Left ventricle myocardium inferior (tissue), 1 donor: ENCODE measurements around the gene SH3TC2. TPM values are rescaled to one million over a fixed set of nuclear protein-coding genes. Genes with fewer than 3 reads are reported as not detected.

Experiments
- DNase-seq: peaks from one replicate; pipeline ENCODE4 v3.0.0-alpha.2; 2020
- H3K27ac ChIP-seq: fragments of 200-600 bp; replicated peaks from 2 replicates; pipeline ENCODE4 v1.8.0; 2021
- H3K27me3 ChIP-seq: fragments of 200-600 bp; 2 replicates; pipeline ENCODE4 v1.8.0; 2021; ENCODE audit warnings: low read depth
- H3K36me3 ChIP-seq: fragments of 200-600 bp; 2 replicates; pipeline ENCODE4 v1.8.0; 2021
- H3K4me1 ChIP-seq: fragments of 200-600 bp; 2 replicates; pipeline ENCODE4 v1.8.0; 2021
- H3K4me3 ChIP-seq: fragments of 200-600 bp; 2 replicates; pipeline ENCODE4 v1.8.0; 2021; ENCODE audit warnings: mild to moderate bottlenecking, moderate library complexity
- H3K9me3 ChIP-seq: fragments of 200-600 bp; replicated peaks from 2 replicates; pipeline ENCODE4 v1.8.0; 2021
- intact Hi-C: fragments of 100-400 bp; cut with micrococcal nuclease; formaldehyde crosslinking; loops from one replicate; pipeline ENCODE4 v1.11.0; 2022
- total RNA-seq: library from RNA; stranded (reverse); fragmentation: NEBNext Ultra II Directional; extraction: Animal tissue kit (Norgen Biotek cat#: 25700); gene quantifications from one replicate; pipeline ENCODE4 v1.2.1, GENCODE V29; 2021
- TF ChIP-seq, protein P1 (sequence below): fragments of 200-600 bp; IDR thresholded peaks from 2 replicates; pipeline ENCODE4 v1.8.0; 2021; ENCODE audit warnings: antibody characterized with exemption, mild to moderate bottlenecking, borderline replicate concordance
- donor health status: DM: no; HTN: yes; CAD: no; lungs with severe emphysema.

SH3TC2 gene
- total RNA-seq, 1 donor from 2014 or later: 9.4 TPM

GRCh38 chr5:149039506-149039905, 23.4 kb downstream of the SH3TC2 start:
- Histone ChIP-seq H3K36me3 (peaks cover 17% of the 10 kb centered on the region), H3K27me3 (no peaks in the 10 kb centered on the region), H3K4me1 (peaks cover 53% of the 10 kb centered on the region), H3K9me3 (no peaks in the 10 kb centered on the region), H3K27ac (peak overlapping the region; percentile 75), H3K4me3 (no peak overlapping the region)
- TF ChIP-seq, protein P1, sequence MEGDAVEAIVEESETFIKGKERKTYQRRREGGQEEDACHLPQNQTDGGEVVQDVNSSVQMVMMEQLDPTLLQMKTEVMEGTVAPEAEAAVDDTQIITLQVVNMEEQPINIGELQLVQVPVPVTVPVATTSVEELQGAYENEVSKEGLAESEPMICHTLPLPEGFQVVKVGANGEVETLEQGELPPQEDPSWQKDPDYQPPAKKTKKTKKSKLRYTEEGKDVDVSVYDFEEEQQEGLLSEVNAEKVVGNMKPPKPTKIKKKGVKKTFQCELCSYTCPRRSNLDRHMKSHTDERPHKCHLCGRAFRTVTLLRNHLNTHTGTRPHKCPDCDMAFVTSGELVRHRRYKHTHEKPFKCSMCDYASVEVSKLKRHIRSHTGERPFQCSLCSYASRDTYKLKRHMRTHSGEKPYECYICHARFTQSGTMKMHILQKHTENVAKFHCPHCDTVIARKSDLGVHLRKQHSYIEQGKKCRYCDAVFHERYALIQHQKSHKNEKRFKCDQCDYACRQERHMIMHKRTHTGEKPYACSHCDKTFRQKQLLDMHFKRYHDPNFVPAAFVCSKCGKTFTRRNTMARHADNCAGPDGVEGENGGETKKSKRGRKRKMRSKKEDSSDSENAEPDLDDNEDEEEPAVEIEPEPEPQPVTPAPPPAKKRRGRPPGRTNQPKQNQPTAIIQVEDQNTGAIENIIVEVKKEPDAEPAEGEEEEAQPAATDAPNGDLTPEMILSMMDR: no peak
- intact Hi-C loops: no loop called here
- DNase-seq: no peak

DNA sequence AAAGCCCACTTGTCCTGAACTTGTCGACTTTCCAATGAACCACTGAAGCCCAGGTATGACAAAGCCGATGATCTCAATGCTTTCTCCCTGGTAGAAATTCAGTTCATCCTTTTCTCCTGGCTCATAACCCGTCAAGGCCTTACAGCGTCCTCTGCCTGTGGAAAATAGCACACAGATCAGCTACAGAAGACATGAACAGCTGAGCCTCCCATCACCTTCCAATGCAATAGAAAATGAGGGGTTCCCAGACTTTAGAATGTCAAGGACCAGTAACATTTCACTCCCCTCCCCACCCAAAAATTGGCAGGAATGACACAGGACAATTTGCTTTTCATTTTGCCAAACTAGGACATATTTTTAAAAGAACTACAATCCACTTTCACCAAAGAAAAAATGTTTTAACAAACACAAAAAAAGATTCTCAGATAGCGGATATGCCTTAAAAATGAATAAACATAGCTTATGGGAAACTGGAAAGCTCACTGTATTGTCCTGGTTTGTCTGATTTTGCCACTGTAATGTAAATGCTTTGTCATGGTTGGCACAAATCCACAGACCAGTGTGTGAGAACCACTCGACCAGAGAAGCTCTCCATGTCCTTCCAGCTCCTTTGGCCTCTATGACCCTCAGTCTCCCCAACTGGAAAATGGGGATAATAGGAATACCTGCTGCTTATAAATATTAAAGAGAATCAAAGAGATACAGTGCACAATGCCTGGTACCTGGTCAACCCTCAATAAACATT, 24.4 kb downstream of the SH3TC2 start:
- no peak overlapping the region for H3K4me3 ChIP-seq
- TF ChIP-seq, protein P1: no peak
- no peak overlapping the region for H3K27ac ChIP-seq
- H3K36me3 ChIP-seq: peaks cover 17% of the 10 kb centered on the region
- peaks cover 53% of the 10 kb centered on the region for H3K4me1 ChIP-seq
- intact Hi-C loops: no loop called here
- H3K9me3 ChIP-seq: no peaks in the 10 kb centered on the region
- no peaks in the 10 kb centered on the region for H3K27me3 ChIP-seq
- DNase-seq: no peak

- no peaks in the 10 kb centered on the region for H3K9me3 ChIP-seq
- peaks cover 53% of the 10 kb centered on the region for H3K4me1 ChIP-seq
- H3K27ac ChIP-seq: no peak overlapping the region
- TF ChIP-seq, protein P1: no peak
- H3K4me3 ChIP-seq: no peak overlapping the region
- no peak for DNase-seq
- no peaks in the 10 kb centered on the region for H3K27me3 ChIP-seq
- peaks cover 12% of the 10 kb centered on the region for H3K36me3 ChIP-seq
- intact Hi-C loops: no loop called here
These were observed 25.0 kb downstream of the SH3TC2 start for GRCh38 chr5:149037817-149038216.

GRCh38 chr5:149036970-149037369, 25.9 kb downstream of the SH3TC2 start:
- no peak overlapping the region for H3K4me3 ChIP-seq
- intact Hi-C loops: no loop called here
- TF ChIP-seq, protein P1: no peak
- no peak overlapping the region for H3K27ac ChIP-seq
- H3K36me3 ChIP-seq: peaks cover 7% of the 10 kb centered on the region
- H3K4me1 ChIP-seq: peaks cover 53% of the 10 kb centered on the region
- DNase-seq: no peak
- no peaks in the 10 kb centered on the region for H3K9me3 ChIP-seq
- no peaks in the 10 kb centered on the region for H3K27me3 ChIP-seq

- peaks cover 48% of the 10 kb centered on the region for H3K4me1 ChIP-seq
- no peaks in the 10 kb centered on the region for H3K9me3 ChIP-seq
- TF ChIP-seq, protein P1: no peak
- H3K4me3 ChIP-seq: no peak overlapping the region
- intact Hi-C loops: no loop called here
- H3K27ac ChIP-seq: no peak overlapping the region
- DNase-seq: no peak
- H3K27me3 ChIP-seq: no peaks in the 10 kb centered on the region
- peaks cover 13% of the 10 kb centered on the region for H3K36me3 ChIP-seq
These were observed 26.7 kb downstream of the SH3TC2 start for GRCh38 chr5:149036168-149036567.
